SH-SY5Y (cell line): ENCODE measurements around the gene EVX1.

Experiments
- GATA2 ChIP-seq: IDR thresholded peaks from 2 replicates; pipeline ENCODE4 v1.6.1; 2011; ENCODE audit warnings: mild to moderate bottlenecking, low read depth, low read length
- GATA3 ChIP-seq: IDR thresholded peaks from 2 replicates; pipeline ENCODE4 v1.6.1; 2011; ENCODE audit warnings: low read depth, mild to moderate bottlenecking, low read length, moderate library complexity

- no peak for TF ChIP-seq GATA2
- no peak for TF ChIP-seq GATA3
Measured at GRCh38 chr7:27239387-27240014, 3.1 kb upstream of the EVX1 start.
